Measurements from ENCODE around the gene CTXND1. TPM values are rescaled to one million over a fixed set of nuclear protein-coding genes. Genes with fewer than 3 reads are reported as not detected.

CTXND1 gene
- polyA plus RNA-seq, 2 of the 4 experiments (the other 2 are of a cell fraction) = not detected

DNA sequence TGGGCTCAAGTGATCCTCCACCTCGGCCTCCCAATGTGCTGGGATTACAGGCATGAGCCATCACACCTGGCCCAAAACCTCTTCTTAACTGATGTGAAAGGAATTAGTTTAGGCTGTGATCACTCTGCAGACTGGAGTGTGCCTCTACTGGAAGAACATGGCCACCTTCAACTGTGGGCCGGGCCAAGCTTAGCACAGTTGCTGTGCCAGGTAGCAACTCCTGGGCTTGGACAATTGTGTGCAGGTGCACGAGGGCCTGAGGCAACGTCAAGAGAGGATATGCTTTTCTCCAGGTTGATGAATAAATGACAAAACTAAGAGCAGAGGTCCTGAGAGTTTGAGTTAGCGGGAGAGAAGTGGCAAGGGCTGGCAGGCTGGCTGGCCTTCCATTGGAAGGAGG, 92.7 kb downstream of the CTXND1 start (continued):
- TF ChIP-seq FOSB (CRISPR knock-in tag; IDR thresholded peaks at IDR 0.05) (no peak), NPAS2 (CRISPR knock-in tag; IDR thresholded peaks at IDR 0.05; ENCODE audit: borderline replicate concordance) (no peak)
- TF ChIP-seq, protein P1, sequence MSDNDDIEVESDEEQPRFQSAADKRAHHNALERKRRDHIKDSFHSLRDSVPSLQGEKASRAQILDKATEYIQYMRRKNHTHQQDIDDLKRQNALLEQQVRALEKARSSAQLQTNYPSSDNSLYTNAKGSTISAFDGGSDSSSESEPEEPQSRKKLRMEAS (IDR thresholded peaks at IDR 0.05) = no peak

DNA sequence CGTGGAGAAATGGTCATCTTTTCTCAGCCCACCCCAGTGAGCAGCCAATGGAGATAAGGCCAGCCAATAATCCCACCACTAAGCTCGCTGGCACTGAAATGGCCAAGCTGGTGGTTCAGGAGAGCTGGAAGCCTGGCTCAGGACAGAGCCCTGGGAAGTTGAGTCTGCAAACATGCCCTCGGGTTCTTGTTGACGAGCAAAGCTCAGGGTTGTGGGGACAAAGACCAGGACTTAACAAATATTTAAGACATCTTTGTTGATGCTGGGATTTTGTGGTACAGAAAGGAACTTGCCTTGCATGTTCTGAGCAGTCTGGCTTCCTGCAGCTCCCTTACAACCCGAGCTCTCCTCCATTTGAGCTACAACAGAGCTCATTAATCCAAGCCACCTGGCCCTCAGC, 94.8 kb downstream of the CTXND1 start:
- H3K9me3 ChIP-seq = no peaks in the 10 kb centered on the region
- ChIA-PET POLR2A (interaction anchor here (0.8 kb wide), 1 partner anchor 99 kb away, joined by 5 read pairs; no protein-coding TSS in a partner anchor), CTCF (interaction anchor here (0.9 to 4.6 kb wide), 7 partner anchors 12 to 303 kb away, joined by 3 to 36 read pairs (median 3); no protein-coding TSS in a partner anchor)
- no peak for ATAC-seq
- DNase-seq (ENCODE audit: low read depth in 1 of 2, low spot score in 1 of 2) = no peak
- no peak overlapping the region for H3K27ac ChIP-seq
- H3K4me1 ChIP-seq = peaks cover 26% of the 10 kb centered on the region
- 86% methylated on average over 5 of the region's 5 CpGs for WGBS (ENCODE audit: missing lambda C conversion rate)
- H3K4me3 ChIP-seq = no peak overlapping the region
- H3K4me2 ChIP-seq = no peak overlapping the region
- TF ChIP-seq, protein P2, sequence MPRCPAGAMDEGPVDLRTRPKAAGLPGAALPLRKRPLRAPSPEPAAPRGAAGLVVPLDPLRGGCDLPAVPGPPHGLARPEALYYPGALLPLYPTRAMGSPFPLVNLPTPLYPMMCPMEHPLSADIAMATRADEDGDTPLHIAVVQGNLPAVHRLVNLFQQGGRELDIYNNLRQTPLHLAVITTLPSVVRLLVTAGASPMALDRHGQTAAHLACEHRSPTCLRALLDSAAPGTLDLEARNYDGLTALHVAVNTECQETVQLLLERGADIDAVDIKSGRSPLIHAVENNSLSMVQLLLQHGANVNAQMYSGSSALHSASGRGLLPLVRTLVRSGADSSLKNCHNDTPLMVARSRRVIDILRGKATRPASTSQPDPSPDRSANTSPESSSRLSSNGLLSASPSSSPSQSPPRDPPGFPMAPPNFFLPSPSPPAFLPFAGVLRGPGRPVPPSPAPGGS (IDR thresholded peaks at IDR 0.05) = no peak
- TF ChIP-seq GATA3 (IDR thresholded peaks at IDR 0.05; ENCODE audit: borderline replicate concordance) (no peak), CBX2 (IDR thresholded peaks at IDR 0.05; ENCODE audit: borderline replicate concordance, low read depth) (no peak), MAFK (IDR thresholded peaks at IDR 0.05; ENCODE audit: partially characterized antibody) (no peak), FOSB (CRISPR knock-in tag; IDR thresholded peaks at IDR 0.05) (no peak), RNF2 (IDR thresholded peaks at IDR 0.05; ENCODE audit: borderline replicate concordance, low read depth) (no peak), KDM5A (IDR thresholded peaks at IDR 0.05) (no peak), BHLHE40 (IDR thresholded peaks at IDR 0.05; ENCODE audit: low read depth, low read length) (no peak), RFX5 (IDR thresholded peaks at IDR 0.05) (no peak), SREBF2 (IDR thresholded peaks at IDR 0.05) (no peak), CHD4 (IDR thresholded peaks at IDR 0.05; ENCODE audit: borderline replicate concordance) (no peak), EHMT2 (IDR thresholded peaks at IDR 0.05; ENCODE audit: low read depth) (no peak), HDAC2 (IDR thresholded peaks at IDR 0.05) (no peak), KDM1A (IDR thresholded peaks at IDR 0.05; ENCODE audit: low read depth) (no peak), EP300 (IDR thresholded peaks at IDR 0.05) (no peak), FOSL2 (IDR thresholded peaks at IDR 0.05) (no peak), FOSL2 (CRISPR knock-in tag; IDR thresholded peaks at IDR 0.05) (no peak), JUN (IDR thresholded peaks at IDR 0.05) (no peak)
- TF ChIP-seq, protein P3, sequence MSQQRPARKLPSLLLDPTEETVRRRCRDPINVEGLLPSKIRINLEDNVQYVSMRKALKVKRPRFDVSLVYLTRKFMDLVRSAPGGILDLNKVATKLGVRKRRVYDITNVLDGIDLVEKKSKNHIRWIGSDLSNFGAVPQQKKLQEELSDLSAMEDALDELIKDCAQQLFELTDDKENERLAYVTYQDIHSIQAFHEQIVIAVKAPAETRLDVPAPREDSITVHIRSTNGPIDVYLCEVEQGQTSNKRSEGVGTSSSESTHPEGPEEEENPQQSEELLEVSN (IDR thresholded peaks at IDR 0.05; ENCODE audit: borderline replicate concordance, low read depth) = no peak
- TF ChIP-seq, protein P4, sequence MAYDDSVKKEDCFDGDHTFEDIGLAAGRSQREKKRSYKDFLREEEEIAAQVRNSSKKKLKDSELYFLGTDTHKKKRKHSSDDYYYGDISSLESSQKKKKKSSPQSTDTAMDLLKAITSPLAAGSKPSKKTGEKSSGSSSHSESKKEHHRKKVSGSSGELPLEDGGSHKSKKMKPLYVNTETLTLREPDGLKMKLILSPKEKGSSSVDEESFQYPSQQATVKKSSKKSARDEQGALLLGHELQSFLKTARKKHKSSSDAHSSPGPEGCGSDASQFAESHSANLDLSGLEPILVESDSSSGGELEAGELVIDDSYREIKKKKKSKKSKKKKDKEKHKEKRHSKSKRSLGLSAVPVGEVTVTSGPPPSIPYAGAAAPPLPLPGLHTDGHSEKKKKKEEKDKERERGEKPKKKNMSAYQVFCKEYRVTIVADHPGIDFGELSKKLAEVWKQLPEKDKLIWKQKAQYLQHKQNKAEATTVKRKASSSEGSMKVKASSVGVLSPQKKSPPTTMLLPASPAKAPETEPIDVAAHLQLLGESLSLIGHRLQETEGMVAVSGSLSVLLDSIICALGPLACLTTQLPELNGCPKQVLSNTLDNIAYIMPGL (CRISPR knock-in tag; IDR thresholded peaks at IDR 0.05; ENCODE audit: borderline replicate concordance) = no peak
- FAIRE-seq = no peak

DNA sequence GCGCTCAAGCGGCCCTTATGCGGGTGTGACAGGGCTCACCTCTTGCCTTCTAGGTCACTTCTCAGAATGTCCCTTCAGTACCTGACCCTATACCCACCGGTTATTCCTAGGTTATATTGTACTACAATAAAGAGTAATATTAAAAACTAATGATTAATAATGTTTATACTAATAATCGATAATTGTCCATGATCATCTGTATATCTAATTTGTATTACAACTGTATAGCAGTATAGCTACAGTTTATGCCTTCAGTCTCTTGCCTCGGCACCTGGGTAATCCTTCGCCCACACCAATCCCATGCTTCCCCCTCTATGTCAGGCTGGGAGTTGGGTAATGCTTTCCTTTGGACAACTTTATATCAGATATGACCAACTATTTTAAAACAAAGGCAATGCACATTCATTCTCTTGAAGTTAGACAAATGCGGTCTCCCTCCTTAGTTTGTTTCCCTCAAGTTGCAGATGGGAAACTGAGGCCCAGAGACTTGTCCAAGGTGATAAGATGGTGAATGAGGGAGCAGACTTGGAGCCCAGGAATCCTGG, 95.8 kb downstream of the CTXND1 start:
- POLR2A ChIA-PET = interaction anchor here (0.8 kb wide), 1 partner anchor 98 kb away, joined by 5 read pairs; no protein-coding TSS in a partner anchor
- DNase-seq (ENCODE audit: low read depth in 1 of 2, low spot score in 1 of 2) (no peak), ATAC-seq (no peak), FAIRE-seq (no peak)
- Histone ChIP-seq H3K9me3 (no peaks in the 10 kb centered on the region), H3K27ac (no peak overlapping the region), H3K4me3 (no peak overlapping the region), H3K4me2 (no peak overlapping the region), H3K4me1 (peaks cover 25% of the 10 kb centered on the region)
- CTCF ChIA-PET = interaction anchor here (0.9 to 1.5 kb wide), 5 partner anchors 13 to 302 kb away, joined by 3 to 5 read pairs (median 3); no protein-coding TSS in a partner anchor
- WGBS (ENCODE audit: missing lambda C conversion rate) = 89% methylated on average over 8 of the region's 8 CpGs
- no peak for TF ChIP-seq NFE2L2 (conservative IDR thresholded peaks at IDR 0.05; ENCODE audit: low read length)
- TF ChIP-seq, protein P3 (IDR thresholded peaks at IDR 0.05; ENCODE audit: borderline replicate concordance, low read depth) = no peak
- no peak for TF ChIP-seq PHF8 (IDR thresholded peaks at IDR 0.05; ENCODE audit: borderline replicate concordance, low read depth)
- no peak for TF ChIP-seq FOXS1 (CRISPR knock-in tag; IDR thresholded peaks at IDR 0.05)
- no peak for TF ChIP-seq RNF2 (IDR thresholded peaks at IDR 0.05; ENCODE audit: borderline replicate concordance, low read depth)
- TF ChIP-seq RFX5 (IDR thresholded peaks at IDR 0.05) = no peak
- TF ChIP-seq, protein P5, sequence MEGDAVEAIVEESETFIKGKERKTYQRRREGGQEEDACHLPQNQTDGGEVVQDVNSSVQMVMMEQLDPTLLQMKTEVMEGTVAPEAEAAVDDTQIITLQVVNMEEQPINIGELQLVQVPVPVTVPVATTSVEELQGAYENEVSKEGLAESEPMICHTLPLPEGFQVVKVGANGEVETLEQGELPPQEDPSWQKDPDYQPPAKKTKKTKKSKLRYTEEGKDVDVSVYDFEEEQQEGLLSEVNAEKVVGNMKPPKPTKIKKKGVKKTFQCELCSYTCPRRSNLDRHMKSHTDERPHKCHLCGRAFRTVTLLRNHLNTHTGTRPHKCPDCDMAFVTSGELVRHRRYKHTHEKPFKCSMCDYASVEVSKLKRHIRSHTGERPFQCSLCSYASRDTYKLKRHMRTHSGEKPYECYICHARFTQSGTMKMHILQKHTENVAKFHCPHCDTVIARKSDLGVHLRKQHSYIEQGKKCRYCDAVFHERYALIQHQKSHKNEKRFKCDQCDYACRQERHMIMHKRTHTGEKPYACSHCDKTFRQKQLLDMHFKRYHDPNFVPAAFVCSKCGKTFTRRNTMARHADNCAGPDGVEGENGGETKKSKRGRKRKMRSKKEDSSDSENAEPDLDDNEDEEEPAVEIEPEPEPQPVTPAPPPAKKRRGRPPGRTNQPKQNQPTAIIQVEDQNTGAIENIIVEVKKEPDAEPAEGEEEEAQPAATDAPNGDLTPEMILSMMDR (IDR thresholded peaks at IDR 0.05) = no peak
- no peak for TF ChIP-seq CHD2 (IDR thresholded peaks at IDR 0.05; ENCODE audit: low read length, partially characterized antibody)
- TF ChIP-seq, protein P6, sequence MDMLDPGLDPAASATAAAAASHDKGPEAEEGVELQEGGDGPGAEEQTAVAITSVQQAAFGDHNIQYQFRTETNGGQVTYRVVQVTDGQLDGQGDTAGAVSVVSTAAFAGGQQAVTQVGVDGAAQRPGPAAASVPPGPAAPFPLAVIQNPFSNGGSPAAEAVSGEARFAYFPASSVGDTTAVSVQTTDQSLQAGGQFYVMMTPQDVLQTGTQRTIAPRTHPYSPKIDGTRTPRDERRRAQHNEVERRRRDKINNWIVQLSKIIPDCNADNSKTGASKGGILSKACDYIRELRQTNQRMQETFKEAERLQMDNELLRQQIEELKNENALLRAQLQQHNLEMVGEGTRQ (IDR thresholded peaks at IDR 0.05) = no peak
